EH (cell line): ENCODE measurements around the gene ORM1.

Experiments
- DNase-seq: peaks from one replicate; pipeline ENCODE4 v3.0.0-alpha.2; 2015; ENCODE audit warnings: low read depth

ORM1 gene

GRCh38 chr9:114287763-114288192, 35.1 kb upstream of the ORM1 start:
- DNase-seq = no peak

GRCh38 chr9:114288193-114289091, 34.5 kb upstream of the ORM1 start:
- peak; percentile 90 for DNase-seq

GRCh38 chr9:114289106-114289505, 33.8 kb upstream of the ORM1 start:
- no peak for DNase-seq

- no peak for DNase-seq
Measured at GRCh38 chr9:114289571-114290481, 33.1 kb upstream of the ORM1 start.

- no peak for DNase-seq
Measured at GRCh38 chr9:114290561-114290986, 32.3 kb upstream of the ORM1 start.

- peak; percentile 74 for DNase-seq
Measured at GRCh38 chr9:114291064-114291474, 31.8 kb upstream of the ORM1 start.

- no peak for DNase-seq
Measured at GRCh38 chr9:114291886-114292590, 30.9 kb upstream of the ORM1 start.

GRCh38 chr9:114294664-114295063, 28.2 kb upstream of the ORM1 start:
- DNase-seq = no peak

GRCh38 chr9:114296338-114296737, 26.6 kb upstream of the ORM1 start:
- no peak for DNase-seq

GRCh38 chr9:114299286-114300152, 23.4 kb upstream of the ORM1 start:
- DNase-seq = no peak

- no peak for DNase-seq
Measured at GRCh38 chr9:114300153-114300845, 22.6 kb upstream of the ORM1 start.

GRCh38 chr9:114300846-114301797, 21.8 kb upstream of the ORM1 start:
- no peak for DNase-seq

GRCh38 chr9:114301798-114302565, 20.9 kb upstream of the ORM1 start:
- no peak for DNase-seq

- no peak for DNase-seq
Measured at GRCh38 chr9:114302727-114303126, 20.2 kb upstream of the ORM1 start.

- no peak for DNase-seq
Measured at GRCh38 chr9:114303571-114303970, 19.3 kb upstream of the ORM1 start.

GRCh38 chr9:114303977-114304376, 18.9 kb upstream of the ORM1 start:
- peak; percentile 28 for DNase-seq

GRCh38 chr9:114304416-114305188, 18.3 kb upstream of the ORM1 start:
- DNase-seq = no peak

GRCh38 chr9:114307899-114308267, 15.0 kb upstream of the ORM1 start:
- DNase-seq = peak; percentile 23
